HG02588 (cell line): ENCODE measurements around the gene BCAN.

Experiments used
- ATAC-seq: cut with Tn5 transposase; IDR thresholded peaks from one replicate; pipeline ENCODE4 v1.9.1; 2021; ENCODE audit warnings: mild to moderate bottlenecking, moderate library complexity; ENCODE audit not compliant: unreplicated experiment

Gene BCAN

DNA sequence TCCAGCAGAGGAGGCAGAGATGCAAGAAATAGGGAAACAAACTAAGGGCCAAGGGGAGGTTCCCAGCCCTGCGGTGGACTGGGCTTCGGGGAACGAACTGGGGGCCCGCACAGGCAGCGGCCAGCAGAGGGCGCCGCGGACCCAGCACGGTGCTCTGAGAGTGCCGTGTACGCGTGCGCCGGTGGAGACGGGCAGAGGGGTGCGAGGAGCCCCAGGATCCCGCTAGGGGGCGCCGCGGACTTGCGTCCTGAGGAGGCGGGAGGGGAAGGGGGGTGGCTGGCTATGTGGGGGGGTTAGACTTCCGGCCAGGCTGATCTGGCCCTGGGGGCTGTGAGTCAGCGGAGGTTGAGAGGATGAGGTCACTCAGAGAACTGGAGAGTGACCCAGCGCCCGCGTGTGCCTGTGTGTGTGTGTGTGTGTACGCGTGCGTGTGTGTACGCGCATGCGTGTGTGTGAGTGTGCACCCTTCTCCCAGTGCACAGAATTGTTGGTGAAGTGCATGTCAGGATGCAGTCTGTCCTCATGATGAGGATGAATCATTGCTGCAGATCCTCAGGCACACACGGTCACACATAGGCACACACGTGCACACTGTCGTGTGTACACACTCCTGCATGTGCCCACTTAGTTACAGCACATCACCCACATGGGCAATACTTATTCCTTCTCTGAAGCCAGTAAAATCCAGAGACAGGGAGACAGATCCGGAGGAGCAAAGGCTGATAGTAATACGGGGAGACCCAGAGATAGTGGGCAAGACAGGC is 18.3 kb downstream of the BCAN start:
- ATAC-seq = no peak

DNA sequence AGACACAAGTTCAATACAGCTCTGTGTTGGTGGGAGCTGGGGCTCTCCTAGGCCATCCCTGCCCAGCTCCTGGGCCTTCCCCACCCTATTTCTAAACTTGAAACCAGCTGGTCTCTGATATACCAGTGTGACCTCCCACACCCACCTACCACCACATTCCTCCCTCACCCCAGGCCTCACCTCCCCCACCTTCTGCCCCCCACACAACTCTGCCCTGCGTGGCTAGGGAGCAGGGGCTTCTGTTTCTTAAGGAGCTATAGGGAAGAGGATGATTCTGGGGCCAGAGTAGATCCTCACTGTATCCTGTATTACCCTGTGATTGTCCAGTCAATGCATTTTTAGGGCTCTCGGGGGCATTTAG is 18.8 kb downstream of the BCAN start:
- no peak for ATAC-seq

DNA sequence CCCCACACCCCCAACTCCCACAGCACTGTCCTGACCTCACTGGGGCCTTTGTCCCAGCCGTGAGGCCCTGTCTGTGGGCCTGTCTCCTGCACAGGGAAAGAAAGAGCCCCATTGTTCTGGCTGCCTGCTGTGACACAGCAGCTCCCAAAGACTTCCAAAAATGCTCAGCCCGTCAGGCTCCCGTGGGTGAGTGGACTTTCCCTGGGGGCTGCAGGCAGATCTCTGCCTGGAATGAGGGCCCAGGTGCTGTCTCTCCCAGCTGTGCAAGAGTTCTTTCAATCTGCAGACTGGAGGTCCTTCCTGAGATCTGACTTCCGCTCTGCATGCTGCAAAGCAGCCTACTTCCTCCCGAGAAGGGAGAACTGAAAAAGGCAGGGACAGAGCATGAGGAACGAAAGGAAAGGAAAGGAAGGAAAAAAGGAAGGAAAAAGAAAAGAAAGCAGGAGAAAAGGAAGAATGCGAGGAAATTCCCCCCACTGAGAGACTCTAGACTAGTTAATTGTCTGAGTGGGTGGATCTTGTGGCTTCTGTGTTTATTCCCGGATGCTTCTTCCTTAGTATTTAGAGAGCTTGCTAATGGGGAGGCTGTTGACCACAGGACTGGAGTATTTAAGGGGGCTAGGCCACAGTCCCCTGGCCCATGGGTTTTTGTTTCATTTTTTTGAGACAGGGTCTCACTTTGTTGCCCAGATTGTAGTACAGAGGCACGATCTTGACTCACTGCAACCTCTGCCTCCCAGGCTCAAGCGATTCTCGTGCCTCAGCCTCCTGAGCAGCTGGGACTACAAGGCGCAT is 20.3 kb downstream of the BCAN start:
- ATAC-seq = no peak

DNA sequence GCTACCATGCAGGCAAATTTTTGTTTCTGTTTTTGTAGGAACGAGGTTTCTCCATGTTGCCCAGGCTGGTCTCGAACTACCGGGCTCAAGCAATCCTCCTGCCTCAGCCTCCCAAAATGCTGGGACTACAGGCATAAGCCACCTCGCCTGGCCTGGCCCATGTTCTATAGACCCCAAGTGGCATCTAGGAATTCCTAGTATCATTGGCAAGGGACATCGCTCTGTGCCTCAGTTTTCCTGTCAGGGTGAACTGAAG is 20.8 kb downstream of the BCAN start:
- ATAC-seq = no peak

DNA sequence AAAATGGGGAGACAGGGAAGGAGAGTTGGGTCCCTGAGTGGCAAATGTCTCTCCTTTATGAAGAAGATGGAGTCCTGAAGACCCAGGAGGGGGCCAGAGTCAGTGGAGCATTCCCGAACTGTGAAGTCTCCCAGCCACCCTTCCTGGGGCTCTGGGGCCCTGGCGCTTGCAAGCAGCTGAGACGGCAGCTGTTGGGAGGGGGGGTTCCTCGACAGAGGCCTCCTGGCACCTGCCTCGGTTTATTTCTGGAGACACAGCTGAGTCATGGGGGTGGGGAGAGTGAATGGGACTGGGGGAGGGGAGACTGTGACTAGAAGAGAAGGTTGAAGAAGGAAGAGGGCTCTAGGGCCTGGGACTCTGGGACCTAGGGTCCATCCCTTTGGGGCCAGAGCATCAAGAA is 21.3 kb downstream of the BCAN start:
- no peak for ATAC-seq

DNA sequence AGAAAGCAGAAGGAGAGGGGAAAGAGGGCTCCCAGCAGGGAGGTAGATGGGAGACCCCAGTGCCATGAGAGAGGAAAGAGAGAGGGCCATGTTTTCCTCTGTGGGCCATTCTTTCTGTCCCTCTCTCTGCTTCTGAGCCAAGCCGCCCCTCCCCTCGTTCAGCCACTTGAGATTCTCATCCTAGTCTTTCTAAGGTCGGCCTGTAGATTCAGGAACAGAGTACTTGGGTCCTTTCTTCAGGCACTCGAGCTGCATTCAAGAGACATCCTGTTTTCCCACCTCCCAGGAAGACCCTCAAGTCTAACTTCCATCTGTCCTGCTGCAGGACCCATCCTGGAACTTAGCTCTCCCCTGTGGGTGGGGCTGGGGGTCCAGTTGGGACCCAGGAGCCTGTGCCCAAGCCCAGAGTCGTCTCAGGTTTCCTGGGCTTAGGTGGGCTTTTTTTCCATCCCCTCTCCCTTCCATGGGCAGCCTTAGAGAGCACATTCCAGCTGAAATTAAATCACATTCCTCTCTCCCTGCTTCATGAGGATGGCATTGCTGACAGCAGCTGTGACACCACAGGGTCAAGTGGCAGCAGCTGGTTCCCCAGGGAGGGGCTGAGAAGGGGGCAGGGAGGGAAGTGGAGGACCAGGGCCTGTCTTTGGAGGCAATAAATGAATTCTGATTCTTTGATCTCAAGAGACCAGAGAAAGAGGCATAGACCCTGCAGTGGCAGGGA is 22.3 kb downstream of the BCAN start:
- ATAC-seq = no peak

DNA sequence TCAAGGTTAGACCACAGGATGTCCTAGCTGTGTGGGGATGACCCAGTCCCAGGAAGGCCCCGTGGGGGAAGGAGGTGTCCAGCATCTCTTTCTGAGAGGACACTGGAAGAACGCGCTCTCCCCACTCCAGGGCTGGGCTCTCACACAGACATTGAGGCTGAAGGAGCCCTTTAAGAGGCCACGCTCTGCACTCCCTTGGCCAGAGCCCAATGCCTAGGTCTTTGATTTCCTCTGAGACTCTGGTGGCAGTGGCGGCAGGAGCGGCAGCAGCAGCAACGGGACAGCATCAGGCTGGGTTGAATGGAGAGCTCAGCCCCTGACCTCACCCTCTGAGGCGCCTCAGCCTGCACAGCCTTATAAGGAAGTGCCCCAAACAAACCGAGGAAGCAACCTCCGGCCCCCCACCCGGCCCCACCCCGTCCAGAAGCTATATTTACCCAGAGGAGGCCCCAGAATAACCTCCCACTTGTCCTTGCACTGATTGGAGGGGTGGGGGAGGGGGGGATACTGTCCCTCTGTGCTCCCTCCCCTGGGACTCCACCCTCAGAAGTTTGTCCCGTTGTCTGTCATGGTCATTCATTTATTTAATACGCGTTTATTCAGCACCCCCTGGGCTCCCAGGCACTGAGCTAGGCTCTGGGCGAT is 23.0 kb downstream of the BCAN start:
- no peak for ATAC-seq

DNA sequence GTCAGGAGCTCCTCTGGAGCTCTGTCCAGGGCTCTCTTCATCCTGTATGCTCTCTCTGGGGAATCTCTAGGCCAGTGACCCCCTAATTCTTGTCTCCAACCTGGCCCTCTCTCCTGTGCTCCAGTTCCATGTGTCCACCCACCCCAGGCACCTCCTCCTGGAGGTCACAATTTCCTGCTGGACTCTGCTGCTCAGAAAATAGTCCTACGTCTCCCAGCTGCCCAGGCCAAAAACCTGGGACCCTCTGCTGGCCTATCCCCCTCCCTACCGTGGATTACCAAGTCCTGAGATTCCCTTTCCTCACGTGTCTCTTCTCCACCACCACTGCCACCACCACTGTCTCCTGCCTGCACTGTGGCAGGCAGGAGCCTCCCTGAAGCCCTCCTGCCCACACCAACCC is 23.6 kb downstream of the BCAN start:
- no peak for ATAC-seq

DNA sequence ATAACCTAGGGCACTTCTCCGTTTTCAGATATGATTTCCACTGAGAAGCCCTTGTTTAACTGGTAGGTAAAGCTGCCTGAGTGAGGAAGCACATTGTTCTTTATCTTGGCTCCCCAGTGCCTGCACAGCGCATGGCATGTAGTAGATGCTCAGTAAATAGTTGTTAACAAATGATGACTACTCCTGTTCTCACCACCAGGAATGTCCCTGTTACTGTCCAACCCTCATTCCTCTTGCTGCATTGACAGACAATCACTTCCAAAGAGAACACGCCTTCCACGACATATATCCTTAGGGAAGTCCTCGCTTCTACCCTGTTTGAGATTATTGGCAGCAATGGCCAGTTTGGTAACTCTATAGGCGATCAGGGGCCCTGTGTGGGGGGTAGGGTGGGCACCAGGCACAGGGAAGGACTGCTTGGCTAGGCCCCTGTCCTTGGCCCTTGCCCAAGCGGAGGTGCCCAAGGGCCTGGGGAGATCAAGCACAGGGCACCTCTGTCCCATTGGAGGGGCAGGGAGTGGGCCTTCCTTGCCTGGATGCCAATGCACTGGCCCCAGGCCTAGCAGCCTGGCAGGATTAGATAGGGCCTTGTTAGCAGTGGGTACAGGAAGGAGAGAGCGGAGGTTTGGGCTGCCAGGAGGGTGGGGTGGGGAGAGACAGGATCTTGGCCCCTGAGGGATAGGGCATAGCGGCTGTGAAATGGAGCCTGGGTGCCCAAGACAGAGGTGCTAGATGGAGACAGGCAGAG is 25.1 kb downstream of the BCAN start:
- no peak for ATAC-seq

DNA sequence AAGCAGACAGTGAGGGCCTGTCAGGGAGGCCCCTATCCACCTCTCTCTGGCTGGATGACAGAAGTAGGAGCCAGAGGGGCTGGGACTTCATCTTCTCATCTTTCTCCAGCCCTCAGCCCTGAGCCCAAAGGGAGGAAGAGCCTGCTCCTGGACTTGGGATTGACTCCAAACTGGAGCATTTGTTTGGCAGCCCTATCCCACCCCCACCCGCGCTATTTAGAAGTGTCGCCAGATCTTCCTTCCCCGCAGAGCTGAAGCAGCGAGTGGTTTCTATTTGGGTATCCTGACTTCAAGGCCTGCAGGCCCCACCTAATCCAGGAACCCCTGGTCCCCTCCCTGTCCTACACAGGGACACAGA is 25.7 kb downstream of the BCAN start:
- ATAC-seq = no peak

DNA sequence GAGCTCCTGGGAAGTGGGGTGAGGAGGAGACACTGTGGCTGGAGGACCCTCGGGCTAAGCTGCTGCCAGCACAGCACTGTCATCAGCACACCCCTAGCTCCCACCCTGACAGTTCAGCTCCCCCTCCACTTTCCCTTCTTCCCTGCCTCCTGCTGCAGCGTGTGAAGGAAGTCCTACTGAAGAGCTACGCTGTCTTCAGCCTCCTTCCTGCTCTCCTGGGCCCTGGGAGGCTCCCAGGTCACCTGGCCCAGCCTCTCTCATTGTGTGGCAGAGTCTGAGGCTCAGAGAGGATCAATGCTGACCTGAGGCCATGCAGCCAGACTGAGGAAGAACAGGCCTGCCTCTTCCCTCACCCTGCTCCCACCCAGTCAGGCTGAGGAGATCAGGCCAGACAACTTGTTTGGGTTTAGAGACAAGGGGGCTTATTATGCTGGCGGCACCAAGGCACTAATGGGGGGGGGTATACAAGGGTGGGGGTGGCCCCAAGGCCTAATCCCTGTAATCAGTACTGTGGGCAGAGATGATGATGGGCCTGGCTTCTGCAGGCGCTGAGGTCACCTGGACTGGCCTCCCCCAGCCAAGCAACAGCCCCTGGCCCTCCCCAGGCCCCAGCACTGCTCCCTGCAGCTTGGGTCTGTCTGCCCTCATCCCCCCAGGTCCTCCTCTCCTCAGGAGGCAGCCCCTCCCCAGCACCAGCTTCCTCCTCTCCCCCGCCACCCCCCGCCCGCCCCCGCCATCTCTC is 26.2 kb downstream of the BCAN start:
- ATAC-seq = no peak

DNA sequence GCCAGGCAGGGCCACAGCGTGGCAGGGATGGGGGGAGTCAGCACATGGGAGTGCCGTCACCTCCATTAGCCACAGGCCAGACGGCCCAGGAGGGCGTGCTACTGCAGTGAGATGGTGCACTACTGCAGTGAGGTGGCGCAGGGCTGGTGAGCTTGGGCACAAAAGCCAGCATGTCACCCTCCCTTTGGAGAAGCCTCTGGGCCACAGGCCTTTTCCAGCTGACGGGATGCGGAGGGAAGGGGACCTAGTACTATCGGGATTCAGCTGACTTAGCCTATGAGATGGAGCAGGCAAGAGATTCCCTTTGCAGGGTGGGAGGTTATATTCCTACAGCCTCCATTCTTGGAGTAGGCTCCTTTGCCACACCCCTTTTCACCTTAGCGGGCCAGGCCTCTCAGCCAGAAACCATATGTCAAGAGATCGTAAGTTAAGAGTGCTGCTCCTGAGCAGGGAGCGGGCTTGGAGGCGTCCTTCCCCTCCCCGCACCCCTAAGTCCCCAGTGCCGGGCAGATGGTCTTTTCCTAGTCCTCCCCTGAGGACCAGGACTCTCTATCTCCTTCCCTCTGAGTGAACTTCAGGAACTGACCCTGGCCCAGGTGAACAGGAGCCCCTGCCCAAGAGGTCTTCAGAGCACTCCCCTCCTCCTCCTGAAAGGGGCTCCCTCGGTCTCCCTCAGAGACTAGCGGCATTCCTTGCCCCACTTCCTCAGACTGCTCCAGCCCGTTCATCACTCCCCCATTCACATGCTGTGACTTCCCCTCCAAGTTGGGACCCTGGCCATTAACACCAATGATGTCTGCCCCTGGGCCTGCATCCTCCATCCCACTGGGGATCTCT is 27.1 kb downstream of the BCAN start:
- no peak for ATAC-seq

DNA sequence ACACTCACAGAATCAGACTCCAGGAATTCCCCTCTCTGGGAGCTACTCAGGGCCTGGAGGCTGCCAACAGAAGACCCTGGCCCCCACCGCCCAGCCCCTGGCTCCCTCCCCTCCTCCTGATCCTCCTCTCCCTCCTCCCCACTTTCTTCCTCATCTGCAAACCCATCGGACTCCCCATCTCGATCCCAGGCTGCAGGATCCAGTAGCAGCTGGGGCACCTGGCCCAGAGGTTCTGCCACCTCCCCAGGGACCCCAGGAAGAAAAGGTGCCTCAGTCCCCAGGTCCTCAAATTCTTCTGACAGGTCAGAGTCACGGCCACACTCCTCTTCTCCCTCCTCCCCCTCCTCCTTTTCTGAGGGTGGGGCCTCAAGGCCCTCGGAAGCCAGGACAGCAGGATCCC is 27.9 kb downstream of the BCAN start:
- ATAC-seq = no peak

DNA sequence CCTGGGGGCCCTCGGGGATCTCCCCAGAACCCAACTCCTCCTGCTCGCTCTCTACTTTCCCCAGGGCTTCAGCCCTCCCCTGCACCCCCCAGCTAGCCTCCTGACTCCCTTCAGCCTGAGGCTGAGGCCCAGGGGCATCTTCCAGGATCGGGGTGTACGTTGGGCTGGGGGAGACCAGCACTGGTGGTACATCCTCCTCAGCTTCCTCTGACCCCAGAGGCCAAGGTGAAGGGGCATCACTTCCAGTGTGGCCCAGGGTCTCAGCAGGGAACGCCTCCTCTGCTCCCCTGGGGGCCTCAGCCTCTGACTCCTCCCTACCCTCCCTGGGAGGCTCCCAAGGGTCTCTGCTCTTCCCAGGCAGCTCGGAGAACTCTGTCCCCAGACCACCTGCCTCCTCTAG is 28.4 kb downstream of the BCAN start:
- no peak for ATAC-seq

DNA sequence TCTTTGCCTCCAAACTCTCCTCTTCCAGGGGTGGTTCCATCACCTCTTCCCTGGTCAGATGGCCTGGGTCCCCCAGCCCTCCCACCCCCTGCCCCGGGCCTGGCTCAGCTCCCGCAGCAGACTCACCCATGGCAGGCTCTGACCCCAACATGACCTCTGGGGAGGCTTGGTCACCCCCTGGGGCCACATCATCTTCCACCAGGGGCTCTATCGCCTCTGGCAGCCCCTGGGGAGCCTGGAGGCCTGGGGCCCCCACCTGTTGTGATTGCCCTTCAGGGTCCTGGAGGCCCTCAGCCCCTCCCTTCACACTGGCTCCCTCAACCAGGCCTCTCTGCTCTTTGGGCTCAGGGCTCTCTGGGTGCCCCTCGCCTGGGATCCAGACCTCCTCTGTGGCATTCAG is 28.9 kb downstream of the BCAN start:
- ATAC-seq = no peak

DNA sequence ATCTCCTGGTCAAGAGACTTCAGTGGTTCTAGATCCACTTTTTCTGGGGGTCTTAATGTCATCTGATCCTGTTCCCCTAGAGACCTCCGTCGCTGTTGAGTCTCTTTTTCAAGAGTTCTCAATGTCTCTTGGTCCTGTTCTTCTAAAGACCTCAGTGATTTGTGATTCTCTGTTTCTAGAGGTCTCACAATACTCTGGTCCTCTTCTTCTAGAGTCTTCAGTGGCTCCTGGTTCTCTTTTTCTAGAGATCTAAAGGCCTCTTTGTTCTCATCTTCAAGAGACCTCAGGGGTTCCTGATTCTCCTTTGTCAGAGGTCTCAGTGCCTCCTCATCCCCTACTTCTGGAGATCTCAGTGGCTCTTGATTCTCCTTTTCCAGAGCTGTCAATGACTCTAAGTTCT is 29.9 kb downstream of the BCAN start:
- no peak for ATAC-seq

DNA sequence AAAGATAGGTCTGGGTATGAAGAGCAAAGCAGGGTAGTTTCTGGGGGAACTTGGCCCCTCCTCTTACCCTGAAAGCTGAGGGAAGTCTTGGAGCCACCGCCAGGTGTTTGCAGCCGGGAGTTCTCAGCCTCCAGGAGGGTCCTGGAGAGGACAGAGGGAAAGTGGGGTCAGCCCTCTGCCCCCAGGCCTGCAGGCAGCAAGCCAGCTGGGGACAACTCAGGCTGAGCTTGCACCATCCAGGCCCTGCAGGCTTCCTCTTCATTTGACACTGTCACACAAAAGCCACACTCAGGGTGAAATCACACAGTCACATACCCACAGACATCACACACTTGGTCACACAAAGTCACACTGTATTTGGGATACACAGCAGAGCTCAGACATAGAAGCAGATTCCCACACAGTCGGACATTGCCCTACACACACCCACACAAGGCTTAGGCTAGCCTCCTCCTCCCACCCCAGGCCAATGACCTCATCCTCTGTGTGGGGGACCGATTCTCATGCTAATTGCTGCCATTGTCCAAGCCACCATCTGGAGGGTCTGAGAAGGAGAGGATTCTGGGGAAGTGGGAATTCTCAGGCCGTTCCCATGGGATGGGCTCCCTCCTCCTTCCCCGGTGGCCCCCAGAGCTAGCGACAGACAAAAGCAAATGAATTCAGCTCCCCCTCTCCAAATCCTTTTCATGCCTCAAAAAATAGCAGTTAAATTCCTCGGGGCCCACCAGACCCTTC is 31.6 kb downstream of the BCAN start:
- ATAC-seq = no peak

DNA sequence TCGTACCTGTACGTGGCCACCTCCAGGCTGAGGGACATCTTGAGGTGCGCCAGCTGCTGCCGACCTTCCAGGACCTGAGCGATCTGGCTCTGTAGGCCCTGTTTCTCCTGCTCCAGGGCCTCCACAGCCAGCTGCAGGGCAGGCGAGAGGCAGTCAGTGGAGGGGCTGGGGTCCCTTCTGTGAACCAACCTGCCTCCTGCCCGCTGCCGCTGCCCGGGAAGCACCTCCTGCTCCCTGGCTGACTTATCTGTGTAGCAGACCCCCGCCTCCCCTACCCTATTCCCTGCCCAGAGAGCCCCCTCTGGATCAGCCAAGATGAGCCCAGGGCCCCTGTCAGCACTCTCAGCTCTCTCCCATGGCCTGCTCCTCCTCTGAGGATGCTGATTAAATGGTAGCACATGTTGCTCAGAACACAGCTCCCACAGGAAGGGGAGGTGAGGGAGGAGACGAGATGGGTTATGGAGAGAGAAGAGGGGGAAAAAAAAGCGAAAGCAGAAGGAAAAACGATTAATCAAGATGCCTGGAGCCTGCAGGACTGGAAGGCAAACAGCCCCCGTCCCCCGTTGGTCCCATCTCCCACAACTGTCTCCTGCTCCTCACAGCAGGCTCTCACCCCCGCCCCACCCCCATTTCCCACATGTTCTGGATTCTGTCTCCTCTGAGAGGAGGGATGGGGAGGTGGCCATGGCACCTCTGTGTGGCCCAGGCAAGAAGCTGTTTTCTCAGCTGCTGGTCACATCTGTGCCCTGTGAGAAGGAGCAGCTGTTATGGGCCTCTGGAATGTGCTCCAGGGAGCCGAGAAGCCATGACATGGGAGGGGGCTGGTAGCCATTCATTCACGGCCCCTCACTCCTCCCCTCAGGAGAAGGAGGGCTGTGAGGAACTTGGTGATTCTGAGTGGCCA is 33.5 kb downstream of the BCAN start:
- ATAC-seq = no peak
